Measurements from ENCODE around the gene SERPIND1. TPM values are rescaled to one million over a fixed set of nuclear protein-coding genes. Genes with fewer than 3 reads are reported as not detected.

Gene SERPIND1
- total RNA-seq, 4 donors from 2014 or later = 2.6 TPM; not detected in 3

GRCh38 chr22:20740222-20740951, 33.5 kb upstream of the SERPIND1 start:
- 93% methylated on average over 2 of the region's 2 CpGs for WGBS, 2 donors
- peaks cover 13 to 16% of the 10 kb centered on the region in 2 donors for H3K36me3 ChIP-seq
- H3K27ac ChIP-seq = no peak overlapping the region
- H3K4me3 ChIP-seq (replicated peaks in 1 of 3) = no peak overlapping the region
- no peaks in the 10 kb centered on the region for H3K4me1 ChIP-seq
- no peak for DNase-seq
- no peaks in the 10 kb centered on the region for H3K9me3 ChIP-seq
- intact Hi-C loops (cut with DNase I) = no loop called here
- no peaks in the 10 kb centered on the region for H3K27me3 ChIP-seq
- TF ChIP-seq CTCF (IDR thresholded peaks at IDR 0.05) (no peak), POLR2A (IDR thresholded peaks at IDR 0.05) (no peak)

GRCh38 chr22:20741008-20741633, 32.8 kb upstream of the SERPIND1 start:
- 87 to 90% methylated on average over 6 of the region's 6 CpGs for WGBS, 2 donors
- no peaks in the 10 kb centered on the region for H3K9me3 ChIP-seq

DNA sequence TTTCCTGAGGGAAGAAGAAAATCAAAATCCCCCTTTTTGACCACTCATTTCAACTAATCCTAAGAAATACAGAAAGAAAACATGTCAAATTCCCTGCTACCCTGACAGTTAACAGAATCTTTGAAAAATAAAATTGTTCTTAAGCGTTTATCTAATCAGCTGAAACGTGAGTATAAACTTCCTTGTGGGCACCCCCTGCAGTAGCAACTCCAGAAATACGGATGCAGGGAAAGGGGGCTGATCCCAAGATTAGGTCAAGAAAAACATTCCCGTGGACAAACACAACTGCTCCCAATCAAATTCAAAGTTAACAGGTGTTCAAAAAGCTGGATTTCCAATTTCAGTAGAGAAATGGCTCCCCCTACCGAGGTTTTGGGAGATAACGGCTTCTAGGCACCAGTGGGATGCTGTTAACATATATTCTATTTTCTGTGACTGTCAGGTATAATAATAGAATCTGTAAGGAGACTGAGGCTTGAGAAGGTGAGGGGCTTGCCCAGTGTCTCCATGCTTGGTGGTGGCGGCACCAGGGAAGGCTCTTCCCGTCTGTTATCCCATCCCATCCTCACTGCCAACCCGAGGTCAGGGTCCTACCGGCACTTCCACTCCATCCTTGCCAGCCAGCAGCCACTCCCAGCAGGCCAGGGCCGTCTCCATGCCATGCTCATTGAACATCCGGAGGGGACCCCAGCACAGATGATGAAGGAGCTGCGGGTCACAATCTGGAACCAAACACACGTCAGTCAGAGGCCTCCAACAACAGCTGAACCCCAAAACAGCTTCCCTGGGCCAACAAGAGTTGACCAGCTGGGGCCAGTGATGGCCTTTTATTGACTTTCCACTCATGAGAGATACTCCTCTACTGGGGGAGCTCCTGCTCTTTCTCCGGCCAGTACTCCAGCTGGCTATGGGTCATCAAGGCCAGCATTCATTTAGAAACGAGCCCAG, 32.0 kb upstream of the SERPIND1 start:
- Histone ChIP-seq H3K4me1 (no peaks in the 10 kb centered on the region), H3K36me3 (peaks cover 22% of the 10 kb centered on the region in 2 donors), H3K9me3 (no peaks in the 10 kb centered on the region), H3K4me3 (replicated peaks in 1 of 3) (no peak overlapping the region), H3K27me3 (no peaks in the 10 kb centered on the region), H3K27ac (no peak overlapping the region)
- intact Hi-C loops (cut with DNase I) = no loop called here
- WGBS, 2 donors = 69 to 75% methylated on average over 13 to 16 of the region's 16 CpGs
- TF ChIP-seq POLR2A (IDR thresholded peaks at IDR 0.05) (no peak), CTCF (IDR thresholded peaks at IDR 0.05) (peak in 5 of 6 experiments; percentile 27 to 64 (median 59))
- DNase-seq = peak; percentile 26 to 39

More at GRCh38 chr22:20741008-20741633, 32.8 kb upstream of the SERPIND1 start:
- DNase-seq = no peak
- intact Hi-C loops (cut with DNase I) = no loop called here
- TF ChIP-seq CTCF (IDR thresholded peaks at IDR 0.05) (no peak), POLR2A (IDR thresholded peaks at IDR 0.05) (no peak)
- Histone ChIP-seq H3K27ac (no peak overlapping the region), H3K4me3 (replicated peaks in 1 of 3) (no peak overlapping the region), H3K27me3 (no peaks in the 10 kb centered on the region), H3K36me3 (peaks cover 16% of the 10 kb centered on the region in 2 donors), H3K4me1 (no peaks in the 10 kb centered on the region)

GRCh38 chr22:20742764-20743163, 31.1 kb upstream of the SERPIND1 start:
- WGBS, 2 donors = 50 to 95% methylated on average over 2 of the region's 2 CpGs
- Histone ChIP-seq H3K36me3 (peaks cover 30% of the 10 kb centered on the region in 2 donors), H3K9me3 (no peaks in the 10 kb centered on the region), H3K4me3 (replicated peaks in 1 of 3) (no peak overlapping the region), H3K27ac (no peak overlapping the region), H3K4me1 (no peaks in the 10 kb centered on the region), H3K27me3 (no peaks in the 10 kb centered on the region)
- TF ChIP-seq POLR2A (IDR thresholded peaks at IDR 0.05) (no peak), CTCF (IDR thresholded peaks at IDR 0.05) (no peak)
- intact Hi-C loops (cut with DNase I) = no loop called here
- DNase-seq = no peak

Data from thyroid gland (tissue), 4 donors.